Smooth muscle cell of the coronary artery (primary cell): Measurements from ENCODE around the gene ACLY. TPM values are rescaled to one million over a fixed set of nuclear protein-coding genes. Genes with fewer than 3 reads are reported as not detected.

Experiments
- total RNA-seq: library from RNA; depleted of rRNA; stranded (reverse); fragments of >200 nt; gene quantifications from 2 replicates; pipeline ENCODE4 v1.2.3, GENCODE V29; 2014; ENCODE audit warnings: low replicate concordance

Gene ACLY
- total RNA-seq, result 112 and 253 TPM in 2 replicates

DNA sequence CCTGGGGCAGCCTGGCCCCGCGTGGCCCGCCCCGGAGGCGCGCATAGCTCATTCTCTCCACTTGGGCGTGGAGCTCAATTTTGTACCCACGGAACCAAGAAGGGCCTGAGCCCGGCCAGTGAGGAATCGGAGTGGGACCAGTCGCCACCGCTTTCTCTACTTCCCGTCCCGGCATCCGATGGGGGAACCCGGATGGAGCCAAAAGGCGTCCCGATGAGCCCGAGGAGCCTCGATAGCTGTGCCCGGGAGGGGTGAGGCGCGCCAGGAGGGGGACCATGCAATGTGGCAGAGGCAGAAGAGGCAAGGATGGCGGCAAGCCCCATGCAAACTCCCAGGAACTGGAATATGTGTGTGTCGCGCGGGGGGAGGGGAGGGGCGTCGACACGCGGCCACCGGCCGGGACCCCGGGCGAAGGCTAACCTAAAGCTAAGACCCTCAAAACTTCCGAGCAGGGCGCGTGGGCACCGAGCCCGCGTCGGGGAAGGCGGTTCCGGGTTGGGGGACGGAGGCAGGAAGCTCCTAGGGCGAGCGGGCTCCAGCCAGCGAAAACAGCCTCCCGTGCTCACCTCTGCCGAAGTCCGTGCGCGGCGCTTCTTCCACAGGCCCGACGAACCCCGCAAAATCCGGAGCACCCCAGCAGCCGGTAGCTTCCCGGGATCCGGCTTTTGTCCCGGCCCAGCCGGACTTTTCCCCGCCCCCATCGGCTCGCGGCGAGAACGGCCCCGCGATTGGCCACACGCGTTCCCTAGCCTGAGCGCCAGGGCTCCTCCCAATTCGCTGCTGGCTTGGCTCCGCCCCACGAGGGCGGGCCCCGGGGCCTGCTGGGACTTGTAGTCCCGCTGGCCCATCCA, at the start of gene ACLY:
ACLY (minus strand) TSS at position 638 of the 851 bp plus-strand sequence. CDS start 5,078 bp downstream, outside the sequence.

DNA sequence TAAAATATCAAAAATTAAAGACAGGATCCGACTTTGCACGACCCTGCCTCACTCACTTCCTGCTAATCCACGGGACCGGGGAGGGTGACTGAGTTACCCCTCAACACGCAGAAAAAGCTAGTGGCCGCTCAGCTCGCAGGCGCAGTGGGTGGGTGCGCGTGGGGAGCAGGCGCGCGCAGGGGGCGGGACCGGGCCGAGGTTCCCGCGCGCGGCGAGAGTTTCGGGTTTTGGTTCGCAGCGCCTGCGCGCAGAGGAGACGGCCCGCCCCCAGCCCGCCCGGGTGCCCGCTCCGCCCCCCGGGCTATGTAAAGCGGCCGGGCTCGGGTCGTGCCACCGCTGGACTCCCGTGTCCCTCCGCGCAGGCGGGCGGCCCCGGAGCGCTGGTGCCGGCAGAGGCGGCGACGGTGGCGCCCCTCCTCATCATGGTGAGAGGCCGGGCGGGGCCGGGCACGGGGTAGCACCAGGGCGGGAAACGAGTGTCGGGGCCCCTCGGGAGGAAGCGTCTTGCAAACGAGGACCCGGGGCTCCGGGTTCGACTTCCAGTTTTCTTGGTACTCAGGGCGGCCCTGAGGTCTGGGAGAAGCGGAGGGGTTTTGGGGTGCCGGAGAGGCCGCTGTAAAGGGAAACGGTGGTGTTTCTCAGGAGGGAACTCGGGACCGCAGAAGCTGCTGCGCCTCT, 47.9 kb upstream of the ACLY start, which contains the start of gene CNP:
CNP (plus strand) TSS at position 333 of the 678 bp plus-strand sequence; CDS start at position 423, 90 bp downstream.

DNA sequence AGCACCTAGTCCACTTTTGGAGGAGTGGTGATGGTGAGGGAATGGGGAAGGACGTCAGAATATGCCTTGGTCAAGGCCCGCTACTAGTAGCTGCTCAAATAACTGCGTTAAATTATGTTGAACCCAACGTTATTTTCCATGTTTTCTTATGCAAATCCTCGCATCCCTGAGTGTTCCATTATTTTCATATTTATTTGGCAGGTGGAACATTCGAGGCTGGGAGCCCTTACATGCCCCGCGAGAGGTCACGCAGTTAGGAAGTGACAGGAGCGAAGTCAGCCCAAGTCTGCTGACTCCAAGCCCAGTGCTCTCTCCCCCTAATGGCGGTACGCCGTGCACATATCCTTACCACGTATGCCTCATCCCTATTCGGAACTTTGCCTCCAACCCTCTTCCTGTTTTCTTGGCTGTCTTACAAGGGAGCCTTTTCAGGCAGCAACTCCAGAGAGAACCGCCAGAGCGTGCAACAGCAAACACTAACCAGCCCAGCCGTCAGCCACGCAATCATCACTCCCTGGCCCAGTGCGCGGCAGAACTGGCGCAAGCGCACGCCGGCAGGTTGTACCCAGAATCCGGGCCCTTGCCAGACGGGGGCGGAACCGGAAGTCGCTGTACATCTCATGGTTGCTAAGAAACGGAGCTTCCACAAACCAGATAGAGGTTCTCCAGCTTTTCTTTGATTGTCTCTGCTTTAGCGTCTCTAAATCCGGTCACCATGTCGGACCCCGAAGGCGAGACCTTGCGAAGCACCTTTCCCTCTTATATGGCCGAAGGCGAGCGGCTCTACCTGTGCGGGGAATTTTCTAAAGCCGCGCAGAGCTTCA, 11.5 kb upstream of the ACLY start, which contains the start of gene ODAD4:
ODAD4 (plus strand) TSS at position 609 of the 824 bp plus-strand sequence; CDS start at position 716, 107 bp downstream.

DNA sequence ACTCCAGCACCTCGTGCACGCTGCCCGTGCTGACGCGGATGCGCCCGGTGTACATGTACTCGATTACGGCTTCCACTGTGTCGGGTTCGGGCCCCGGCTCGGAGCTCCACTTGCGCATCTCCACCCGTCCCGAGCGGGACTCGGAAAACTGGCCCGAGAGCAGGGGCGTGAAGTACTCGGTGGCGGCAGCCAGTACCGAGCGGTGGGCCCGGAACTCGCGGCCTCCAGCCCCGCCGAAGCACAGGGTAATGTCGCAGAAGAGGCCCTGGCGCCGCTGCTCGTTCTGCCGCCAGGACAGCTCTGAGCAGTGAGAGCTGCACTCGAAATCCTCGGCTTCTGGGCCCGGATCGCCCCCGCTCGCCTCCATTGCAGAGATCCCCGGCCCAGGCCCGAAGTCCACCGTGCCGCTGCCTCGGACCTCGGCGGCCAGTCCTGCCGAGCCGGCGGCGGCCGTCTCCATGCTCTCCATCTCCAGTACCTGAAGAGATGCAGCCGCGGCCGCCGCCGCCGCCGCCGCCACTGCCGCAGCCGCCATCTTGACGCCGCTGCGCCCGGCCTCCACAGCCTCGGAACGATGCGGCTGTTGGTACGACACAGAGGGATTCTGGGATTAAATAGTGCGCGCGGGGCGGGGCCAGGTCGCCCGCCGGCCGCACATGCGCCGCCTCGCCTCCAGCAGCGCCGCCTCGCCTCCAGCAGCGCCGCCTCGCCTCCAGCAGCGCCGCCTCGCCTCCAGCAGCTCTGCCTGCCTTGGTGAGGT, 53.7 kb downstream of the ACLY start, which contains the start of gene KLHL11:
KLHL11 (minus strand) TSS at position 588 of the 760 bp plus-strand sequence; CDS start at position 535, 53 bp downstream.

DNA sequence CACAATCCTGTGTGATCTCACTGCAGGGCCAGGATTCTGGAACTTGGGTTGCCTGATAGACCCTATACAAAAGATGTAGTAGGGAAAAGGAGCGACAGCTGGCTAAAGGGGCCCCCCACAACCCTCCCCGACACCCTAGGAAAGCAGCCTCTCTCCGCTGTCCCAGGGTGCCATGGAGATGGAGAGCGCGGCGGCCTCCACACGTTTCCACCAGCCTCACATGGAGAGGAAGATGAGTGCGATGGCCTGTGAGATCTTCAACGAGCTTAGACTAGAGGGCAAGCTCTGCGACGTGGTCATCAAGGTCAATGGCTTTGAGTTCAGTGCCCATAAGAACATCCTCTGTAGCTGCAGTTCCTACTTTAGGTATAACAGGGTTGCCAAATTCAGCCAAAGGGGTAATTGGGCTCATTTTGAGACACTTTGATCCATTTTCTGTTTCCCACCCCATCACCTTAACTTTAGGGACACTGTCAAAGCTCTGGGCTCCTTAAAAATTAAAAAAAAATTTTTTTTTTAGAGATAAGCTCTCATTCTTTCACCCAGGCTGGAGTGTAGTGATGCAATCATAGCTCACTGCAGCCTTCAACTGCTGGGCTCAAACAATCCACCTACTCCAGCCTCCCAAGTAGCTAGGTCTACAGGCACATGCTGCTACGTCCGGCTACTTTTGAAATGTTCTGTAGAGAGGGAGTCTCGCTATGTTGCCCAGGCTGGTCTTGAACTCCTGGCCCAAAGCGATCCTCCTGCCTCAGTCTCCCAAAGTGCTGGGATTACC, 80.8 kb downstream of the ACLY start, which contains the start of gene KLHL10:
KLHL10 (plus strand) TSS at position 65 of the 778 bp plus-strand sequence; CDS start at position 173, 108 bp downstream.

DNA sequence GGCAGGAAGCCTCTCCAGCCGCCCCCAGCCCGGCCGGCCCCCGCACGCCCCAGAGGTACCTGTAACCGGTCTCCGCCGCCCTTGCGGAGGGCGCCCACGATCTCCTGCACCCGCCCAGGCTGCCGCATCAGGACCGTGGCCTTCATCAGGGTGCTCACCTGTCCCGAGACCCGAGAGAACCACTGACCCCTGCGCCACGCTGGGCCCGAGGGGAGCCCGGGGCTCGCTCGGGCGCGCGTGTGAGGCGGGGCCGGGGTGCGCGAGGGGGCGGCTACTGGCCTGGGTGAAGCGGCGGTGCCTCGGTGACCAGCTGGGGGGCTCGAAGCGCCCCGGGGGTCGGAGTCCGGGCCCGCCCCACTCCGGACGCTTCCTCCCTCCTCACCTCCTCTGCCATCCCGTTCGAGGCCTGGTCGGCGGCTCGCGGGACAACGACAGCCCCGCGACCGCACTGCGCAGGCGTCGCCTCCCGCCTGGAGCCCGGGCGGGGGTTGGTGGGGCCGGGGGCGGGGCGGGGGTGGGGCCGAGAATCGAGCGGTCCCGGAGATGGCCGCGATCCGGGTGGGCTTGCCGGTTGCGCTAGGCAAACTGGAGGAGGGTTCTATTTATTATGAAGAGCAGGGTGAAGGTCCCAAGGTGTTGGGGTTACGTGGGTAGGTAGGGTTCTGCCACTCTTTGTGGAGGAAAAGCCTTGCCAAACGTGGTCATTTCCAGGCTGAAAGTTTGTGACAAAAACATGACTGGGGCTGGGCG, 82.8 kb downstream of the ACLY start, which contains the start of gene NT5C3B:
NT5C3B (minus strand) TSS at position 433 of the 750 bp plus-strand sequence; CDS start at position 394, 39 bp downstream.

Other genes starting within 250 kb of the ACLY start
- 82.7 and 93.4 TPM in 2 replicates for gene EIF1, start 230.1 kb downstream of the ACLY start, total RNA-seq
- not detected in 2 replicates for gene GAST, start 206.6 kb downstream of the ACLY start, total RNA-seq
- 0.08 and 0.12 TPM in 2 replicates for gene HAP1, start 184.3 kb downstream of the ACLY start, total RNA-seq
- 2.3 and 59.7 TPM in 2 replicates for gene JUP, start 132.2 kb downstream of the ACLY start, total RNA-seq
- gene P3H4, start 107.0 kb downstream of the ACLY start, total RNA-seq, result 90.3 and 133 TPM in 2 replicates
- gene FKBP10, start 105.9 kb downstream of the ACLY start, total RNA-seq, result 494 and 761 TPM in 2 replicates
- gene NT5C3B, start 82.7 kb downstream of the ACLY start, total RNA-seq, result 66.8 and 70.7 TPM in 2 replicates
- gene KLHL10, start 81.1 kb downstream of the ACLY start, total RNA-seq, result 0.08 and 0.12 TPM in 2 replicates
- 19.8 and 24.4 TPM in 2 replicates for gene KLHL11, start 53.5 kb downstream of the ACLY start, total RNA-seq
- 0.35 and 0.90 TPM in 2 replicates for gene ODAD4, start 11.7 kb upstream of the ACLY start, total RNA-seq
- 51.1 and 97.1 TPM in 2 replicates for gene CNP, start 47.8 kb upstream of the ACLY start, total RNA-seq
- 70.9 and 71.8 TPM in 2 replicates for gene DNAJC7, start 98.5 kb upstream of the ACLY start, total RNA-seq
- 17.3 and 27.1 TPM in 2 replicates for gene NKIRAS2, start 101.1 kb upstream of the ACLY start, total RNA-seq
- under 0.01 and 0.15 TPM in 2 replicates for gene C17orf113, start 131.7 kb upstream of the ACLY start, total RNA-seq
- gene ZNF385C, start 179.5 kb upstream of the ACLY start, total RNA-seq, result under 0.01 TPM in 1 of 2 replicates, not detected in the other
- 5.9 and 15.3 TPM in 2 replicates for gene DHX58, start 193.8 kb upstream of the ACLY start, total RNA-seq
- gene KAT2A, start 202.4 kb upstream of the ACLY start, total RNA-seq, result 5.6 and 11.1 TPM in 2 replicates
- gene HSPB9, start 203.9 kb upstream of the ACLY start, total RNA-seq, result not detected in 2 replicates
- gene RAB5C, start 236.0 kb upstream of the ACLY start, total RNA-seq, result 41.7 and 64.7 TPM in 2 replicates